B cell (primary cell): Measurements from ENCODE around the gene PDE6A. TPM values are rescaled to one million over a fixed set of nuclear protein-coding genes. Genes with fewer than 3 reads are reported as not detected.

Source experiments
- ATAC-seq: fragments of 200-7000 bp; cut with Tn5 transposase; one replicate; pipeline ENCODE4 v1.10.0; 2021; ENCODE audit warnings: low read depth, mild to moderate bottlenecking, moderate number of reproducible peaks, moderate library complexity
- CTCF ChIA-PET: fragments of 350-600 bp; sonication (Branson Sonifier 250); formaldehyde crosslinking; loops from one replicate; lab custom pipeline; 2021; ENCODE audit warnings: antibody characterized with exemption, inconsistent platforms; lab: Charles Lee
- POLR2A ChIA-PET: fragments of 350-600 bp; sonication (Branson Sonifier 250); formaldehyde crosslinking; loops from one replicate; lab custom pipeline; 2021; ENCODE audit warnings: antibody characterized with exemption; lab: Charles Lee
- DNase-seq: peaks from one replicate; pipeline ENCODE4 v3.0.0; 2013
- H2AFZ ChIP-seq: 2 replicates; pipeline ENCODE4 v1.6.1; 2012; ENCODE audit warnings: mild to moderate bottlenecking, low read depth, low read length; ENCODE audit not compliant: insufficient read depth, poor library complexity, severe bottlenecking
- H3K27ac ChIP-seq, 2 donors: 1 replicate in 1 of 2; 2 replicates in 1 of 2; pipeline ENCODE4 v1.5.1; 2012 to 2013; ENCODE audit warnings: low read length in 2 of 2, mild to moderate bottlenecking in 2 of 2, moderate library complexity in 1 of 2
- H3K27me3 ChIP-seq, 4 experiments: fragments of 200-600 bp in 1 of 4; sonication (generic) in 1 of 4; replicated peaks in 1 of 4; 1 replicate in 2 of 4; 2 replicates in 2 of 4; pipeline versions ENCODE4 v1.6.1 to v1.7.0; 2013 to 2016; ENCODE audit warnings: low read length in 3 of 4, mild to moderate bottlenecking in 2 of 4, mixed read lengths in 1 of 4, moderate library complexity in 1 of 4; ENCODE audit not compliant: insufficient read depth in 4 of 4, control insufficient read depth in 3 of 4; ENCODE audit errors: control extremely low read depth in 1 of 4
- H3K36me3 ChIP-seq, 2 experiments: replicated peaks in 1 of 2; 1 replicate in 1 of 2; 2 replicates in 1 of 2; pipeline versions ENCODE4 v1.6.1 to v1.7.1; 2013; ENCODE audit warnings: low read length in 1 of 2; ENCODE audit not compliant: insufficient read depth in 2 of 2, control insufficient read depth in 1 of 2; ENCODE audit errors: control extremely low read depth in 1 of 2, extremely low read depth in 1 of 2
- H3K4me1 ChIP-seq, 2 donors: fragments of 200-600 bp in 1 of 2; sonication (generic) in 1 of 2; 1 replicate in 1 of 2; 2 replicates in 1 of 2; pipeline versions ENCODE4 v1.5.1 to v1.6.1; 2013 to 2017; ENCODE audit warnings: low read length in 2 of 2; ENCODE audit not compliant: control insufficient read depth in 2 of 2, insufficient read depth in 2 of 2
- H3K4me2 ChIP-seq: replicated peaks from 2 replicates; pipeline ENCODE3; 2012; ENCODE audit warnings: mild to moderate bottlenecking, low read depth, low read length; ENCODE audit not compliant: poor library complexity, severe bottlenecking
- H3K4me3 ChIP-seq, 5 experiments: fragments of 200-600 bp in 1 of 5; sonication (generic) in 1 of 5; 1 replicate in 3 of 5; 2 replicates in 2 of 5; pipeline versions ENCODE4 v1.5.1 to v1.7.0; 2011 to 2016; ENCODE audit warnings: low read length in 4 of 5, mild to moderate bottlenecking in 4 of 5, low read depth in 2 of 5, control low read depth in 1 of 5, moderate library complexity in 1 of 5; ENCODE audit not compliant: insufficient read depth in 1 of 5; ENCODE audit errors: control extremely low read depth in 1 of 5, extremely low read depth in 1 of 5
- H3K79me2 ChIP-seq: fragments of 200-600 bp; sonication (generic); one replicate; pipeline ENCODE4 v1.6.0; 2016; ENCODE audit warnings: low read length; ENCODE audit not compliant: control insufficient read depth, insufficient read depth
- H3K9ac ChIP-seq: fragments of 200-600 bp; sonication (generic); 2 replicates; pipeline ENCODE4 v1.6.1; 2017; ENCODE audit warnings: mild to moderate bottlenecking, low read length, moderate library complexity
- H3K9me3 ChIP-seq, 3 donors: one replicate each; pipeline versions ENCODE4 v1.6.1 to v1.7.1; 2013; ENCODE audit warnings: low read length in 2 of 3; ENCODE audit not compliant: control insufficient read depth in 2 of 3, insufficient read depth in 1 of 3; ENCODE audit errors: control extremely low read depth in 1 of 3
- H4K20me1 ChIP-seq: 2 replicates; pipeline ENCODE4 v1.6.0; 2012; ENCODE audit warnings: mild to moderate bottlenecking, low read length; ENCODE audit not compliant: insufficient read depth, control insufficient read depth, poor library complexity, severe bottlenecking
- H3K27ac Mint-ChIP-seq: one replicate; pipeline ENCODE4 v1.8.0; 2021; ENCODE audit warnings: mixed read lengths
- H3K27me3 Mint-ChIP-seq: one replicate; pipeline ENCODE4 v1.8.0; 2021; ENCODE audit warnings: mixed read lengths
- H3K4me1 Mint-ChIP-seq: one replicate; pipeline ENCODE4 v1.8.0; 2021; ENCODE audit warnings: mixed read lengths
- H3K4me3 Mint-ChIP-seq: one replicate; pipeline ENCODE4 v1.8.0; 2021; ENCODE audit warnings: mixed read lengths
- H3K9me3 Mint-ChIP-seq: one replicate; pipeline ENCODE4 v1.8.0; 2022; ENCODE audit warnings: mixed read lengths; ENCODE audit not compliant: insufficient read depth
- CTCF ChIP-seq: fragments of 200-600 bp; IDR thresholded peaks from one replicate; pipeline ENCODE4 v1.8.0; 2022; ENCODE audit warnings: antibody characterized with exemption, mild to moderate bottlenecking
- EZH2 ChIP-seq: IDR thresholded peaks from 2 replicates; pipeline ENCODE4 v1.6.1; 2012; ENCODE audit warnings: borderline replicate concordance, low read depth, mild to moderate bottlenecking, moderate library complexity, low read length; ENCODE audit not compliant: insufficient read depth, poor library complexity, severe bottlenecking
- WGBS: methylation state at CpG from one replicate; pipeline ENCODE4 v1.1.5; 2013; ENCODE audit warnings: missing lambda C conversion rate; ENCODE audit not compliant: insufficient coverage; 5-methylcytosine and 5-hydroxymethylcytosine counted together
- intact Hi-C: fragments of 100-400 bp; cut with micrococcal nuclease; formaldehyde crosslinking; loops from one replicate; pipeline ENCODE4 v1.10.0; 2022
- polyA plus RNA-seq: library from polyadenylated mRNA; depleted of rRNA; stranded (reverse); fragments of >200 nt; gene quantifications from 2 replicates; pipeline ENCODE4 v1.2.3, GENCODE V29; 2012
- total RNA-seq, 2 donors: library from RNA; stranded (reverse); fragments of 120-200 nt in 1 of 2; gene quantifications; 1 replicate in 1 of 2; 2 replicates in 1 of 2; pipeline versions ENCODE4 v1.2.3 to v1.2.4, GENCODE V29; 2013 to 2022

The PDE6A gene
- total and polyA plus RNA-seq, 2 donors (not counting 1 experiment from before 2014, with no cell fraction given), result not detected

GRCh38 chr5:149827546-149827945, 117.0 kb downstream of the PDE6A start:
- Histone ChIP-seq H3K27me3 (no peaks in the 10 kb centered on the region), H2AFZ (no peak overlapping the region), H3K36me3 (peaks cover 0 to 16% of the 10 kb centered on the region in 2 experiments), H4K20me1 (peaks cover 4% of the 10 kb centered on the region), H3K4me2 (no peak overlapping the region), H3K79me2 (no peaks in the 10 kb centered on the region), H3K4me1 (no peaks in the 10 kb centered on the region), H3K27ac (no peak overlapping the region), H3K9me3 (no peaks in the 10 kb centered on the region), H3K9ac (no peak overlapping the region), H3K4me3 (no peak overlapping the region)
- intact Hi-C loops, result no loop called here
- H3K9me3 Mint-ChIP-seq, result no peaks in the 10 kb centered on the region
- TF ChIP-seq EZH2 (no peak), CTCF (no peak)
- ChIA-PET POLR2A (no interaction called here), CTCF (interaction anchor here (0.6 to 16.5 kb wide), 25 partner anchors 8 to 320 kb away, joined by 3 to 389 read pairs (median 6); partner anchors contain the start of genes HMGXB3 and TIGD6)
- peaks cover 6% of the 10 kb centered on the region for H3K4me1 Mint-ChIP-seq
- no peak overlapping the region for H3K4me3 Mint-ChIP-seq
- ATAC-seq (no peak), DNase-seq (no peak)
- WGBS, result 97% methylated on average over 5 of the region's 5 CpGs
- H3K27ac Mint-ChIP-seq, result no peak overlapping the region
- no peaks in the 10 kb centered on the region for H3K27me3 Mint-ChIP-seq

DNA sequence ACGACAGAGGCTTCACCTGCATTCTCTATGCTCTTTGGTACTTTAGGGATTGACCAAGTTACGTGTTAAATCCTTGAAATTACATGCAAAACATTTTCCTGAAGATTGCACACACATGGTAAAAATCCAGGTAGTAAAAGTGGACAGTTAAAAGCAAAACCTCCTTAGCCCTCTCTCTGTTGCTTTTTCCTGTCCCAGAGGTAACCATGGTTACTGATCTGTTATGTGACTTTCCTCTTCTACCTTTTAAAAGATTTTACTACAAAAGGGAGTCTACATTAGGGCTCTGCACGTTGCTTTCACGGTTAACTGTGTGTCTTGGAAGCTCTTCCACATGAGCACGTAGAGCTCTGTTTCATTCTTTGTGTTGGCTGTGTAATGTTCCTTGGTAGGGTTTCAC, 117.5 kb downstream of the PDE6A start:
- H3K4me1 Mint-ChIP-seq, result peaks cover 6% of the 10 kb centered on the region
- ATAC-seq, result no peak
- CTCF ChIA-PET, result interaction anchor here (0.7 to 16.5 kb wide), 16 partner anchors 9 to 216 kb away, joined by 3 to 389 read pairs (median 6); partner anchors contain the start of genes HMGXB3 and TIGD6

More for the DNA sequence above, 117.5 kb downstream of the PDE6A start:
- H3K27me3 ChIP-seq, result no peaks in the 10 kb centered on the region
- Mint-ChIP-seq H3K4me3 (no peak overlapping the region), H3K9me3 (no peaks in the 10 kb centered on the region), H3K27ac (no peak overlapping the region), H3K27me3 (no peaks in the 10 kb centered on the region)
- no peaks in the 10 kb centered on the region for H3K79me2 ChIP-seq
- TF ChIP-seq CTCF (no peak), EZH2 (no peak)
- H3K36me3 ChIP-seq, result peaks cover 0 to 13% of the 10 kb centered on the region in 2 experiments
- no peak overlapping the region for H3K4me2 ChIP-seq
- POLR2A ChIA-PET, result no interaction called here
- WGBS, result 96% methylated on average over 4 of the region's 5 CpGs
- H3K4me1 ChIP-seq, result no peaks in the 10 kb centered on the region
- no peak overlapping the region for H3K4me3 ChIP-seq
- H4K20me1 ChIP-seq, result peaks cover 4% of the 10 kb centered on the region
- no peaks in the 10 kb centered on the region for H3K9me3 ChIP-seq
- no peak overlapping the region for H3K27ac ChIP-seq
- no peak overlapping the region for H2AFZ ChIP-seq
- no peak for DNase-seq
- H3K9ac ChIP-seq, result no peak overlapping the region
- intact Hi-C loops, result no loop called here
